HCEC 1CT (cell line): ENCODE measurements around the gene REC8.
A peak's percentile ranks its signal among the peaks of the same experiment; 100 is the strongest.

Experiments
- DNase-seq: peaks from one replicate; pipeline ENCODE4 v3.0.0-alpha.2; 2017

The REC8 gene

GRCh38 chr14:24138396-24139271, 33.2 kb upstream of the REC8 start:
- DNase-seq, result no peak

- DNase-seq, result no peak
Measured at GRCh38 chr14:24139272-24139934, 32.5 kb upstream of the REC8 start.

GRCh38 chr14:24141097-24141880, 30.6 kb upstream of the REC8 start, which contains the start of gene EMC9:
Gene EMC9, minus strand, starts transcription at chr14:24141591. Its CDS starts 287 bp downstream, at chr14:24141304.
- DNase-seq, result peak; percentile 99

- DNase-seq, result no peak
Measured at GRCh38 chr14:24143511-24143910, 28.4 kb upstream of the REC8 start.

- no peak for DNase-seq
Measured at GRCh38 chr14:24144451-24144850, 27.4 kb upstream of the REC8 start.

- DNase-seq, result no peak
Measured at GRCh38 chr14:24145219-24145618, 26.7 kb upstream of the REC8 start.

- peak; percentile 60 for DNase-seq
Measured at GRCh38 chr14:24145690-24146452, 26.0 kb upstream of the REC8 start.

GRCh38 chr14:24146453-24146977, 25.4 kb upstream of the REC8 start, which contains the start of gene PSME2:
Gene PSME2, minus strand, starts transcription at chr14:24146610. Its CDS starts 29 bp downstream, at chr14:24146581.
- DNase-seq, result peak; percentile 95

GRCh38 chr14:24146978-24147760, 24.7 kb upstream of the REC8 start, which contains the start of gene RNF31:
Gene RNF31, plus strand, starts transcription at chr14:24147498. Its CDS starts 201 bp downstream, at chr14:24147699.
- DNase-seq, result peak; percentile 99

- no peak for DNase-seq
Measured at GRCh38 chr14:24147761-24148428, 24.0 kb upstream of the REC8 start.

GRCh38 chr14:24149302-24149969, 22.4 kb upstream of the REC8 start:
- DNase-seq, result no peak

GRCh38 chr14:24150061-24150460, 21.8 kb upstream of the REC8 start:
- no peak for DNase-seq

- no peak for DNase-seq
Measured at GRCh38 chr14:24150567-24150966, 21.3 kb upstream of the REC8 start.

GRCh38 chr14:24150993-24151392, 20.9 kb upstream of the REC8 start:
- no peak for DNase-seq

GRCh38 chr14:24151404-24152080, 20.3 kb upstream of the REC8 start:
- DNase-seq, result no peak

GRCh38 chr14:24155100-24155499, 16.8 kb upstream of the REC8 start:
- no peak for DNase-seq

GRCh38 chr14:24156840-24157239, 15.0 kb upstream of the REC8 start:
- no peak for DNase-seq

- DNase-seq, result no peak
Measured at GRCh38 chr14:24157331-24157730, 14.5 kb upstream of the REC8 start.

GRCh38 chr14:24159777-24160498, 11.9 kb upstream of the REC8 start:
- DNase-seq, result no peak
